A172 (cell line): ENCODE results near the gene SCUBE1. TPM values are rescaled to one million over a fixed set of nuclear protein-coding genes. Genes with fewer than 3 reads are reported as not detected.
A peak's percentile ranks its signal among the peaks of the same experiment; 100 is the strongest.
"Not testable (repeated sequence)": the region's sequence is repeated elsewhere in the genome, so short reads cannot be mapped to it uniquely, and the experiment has no call there.

Source experiments
- DNase-seq: peaks from one replicate; pipeline ENCODE4 v3.0.0-alpha.2; 2015; ENCODE audit warnings: low spot score
- total RNA-seq: library from RNA; depleted of rRNA; stranded (reverse); fragments of >200 nt; shearing (Covaris generic); gene quantifications from 2 replicates; pipeline ENCODE4 v1.2.3, GENCODE V29; 2014

SCUBE1 gene
- total RNA-seq, 1 experiment from 2014 or later, result not detected

DNA sequence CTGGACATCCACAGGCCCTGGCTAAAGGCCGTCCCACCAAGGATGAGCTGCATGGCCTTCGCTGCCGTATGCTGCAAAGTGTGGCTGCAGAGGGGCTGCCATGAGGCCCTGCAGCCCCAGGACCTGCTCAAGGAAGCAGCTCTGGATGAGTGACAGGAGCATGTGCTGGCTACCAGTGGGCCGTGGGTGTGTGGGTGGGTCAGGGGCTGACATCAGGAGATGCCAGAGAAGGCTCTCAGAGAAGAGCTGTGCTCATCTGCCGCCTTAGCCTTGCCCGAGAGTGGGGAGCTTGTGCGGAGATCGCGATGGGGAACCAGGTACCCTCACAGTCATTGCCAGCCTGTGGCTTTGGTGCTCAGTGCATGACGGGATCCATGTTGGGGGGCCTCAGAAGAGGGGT, 41.3 kb downstream of the SCUBE1 start:
- DNase-seq, result no peak

DNA sequence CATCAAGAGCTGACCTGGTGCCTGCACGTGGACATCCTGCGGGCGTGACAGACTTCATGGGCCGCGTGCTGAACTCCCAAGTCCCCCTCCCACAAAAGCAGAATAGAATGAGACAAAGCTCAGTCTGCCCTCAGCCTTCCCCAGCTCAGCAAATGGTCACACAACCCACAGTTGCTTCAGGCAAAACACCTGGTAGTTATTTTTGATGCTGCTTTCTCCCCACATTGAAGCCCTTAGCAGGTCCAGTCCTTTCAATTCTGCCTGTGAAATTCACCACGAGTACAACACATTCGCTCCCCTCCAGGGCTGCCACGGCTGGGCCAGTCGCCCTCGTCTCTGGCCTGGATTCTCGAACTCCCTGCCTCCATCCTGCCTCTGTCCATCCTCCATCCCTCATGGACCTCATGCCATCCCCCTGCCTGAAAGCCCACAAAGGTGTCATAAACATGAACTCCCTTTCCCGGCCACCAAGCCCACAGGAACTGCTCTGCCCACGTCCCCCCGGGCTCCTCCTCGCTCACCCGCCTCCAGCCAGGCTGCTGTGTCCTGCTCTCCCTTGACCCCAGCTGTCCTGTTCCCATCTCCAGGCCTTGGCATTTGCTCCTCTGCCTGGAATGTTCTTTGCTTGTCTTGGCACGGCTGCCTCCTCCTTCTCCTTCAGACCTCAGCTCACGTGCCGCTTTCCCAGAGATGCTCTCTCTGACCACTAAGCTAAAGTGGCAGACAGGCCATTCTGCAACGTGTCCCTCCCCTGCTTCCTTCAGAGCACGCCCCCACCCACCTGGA, 42.1 kb downstream of the SCUBE1 start:
- DNase-seq, result no peak

DNA sequence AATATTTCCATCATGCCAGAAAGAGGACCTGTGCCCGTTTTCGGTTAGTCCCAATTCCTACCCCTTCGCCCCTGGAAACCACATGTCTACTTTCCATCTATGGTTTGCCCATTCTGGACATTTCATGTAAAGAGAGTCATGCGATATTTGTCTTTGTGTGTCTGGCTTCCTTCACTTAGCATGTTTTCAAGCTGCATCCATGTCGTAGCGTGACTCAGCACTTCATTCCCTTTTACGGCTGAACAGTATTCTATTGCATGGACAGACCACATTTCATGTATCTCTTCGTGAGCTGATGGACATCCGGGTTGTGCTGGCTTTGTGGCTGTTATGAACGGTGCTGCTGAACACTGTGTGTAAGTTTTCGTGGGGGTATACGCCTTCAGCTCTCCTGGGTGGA, 43.4 kb downstream of the SCUBE1 start:
- DNase-seq, result no peak

DNA sequence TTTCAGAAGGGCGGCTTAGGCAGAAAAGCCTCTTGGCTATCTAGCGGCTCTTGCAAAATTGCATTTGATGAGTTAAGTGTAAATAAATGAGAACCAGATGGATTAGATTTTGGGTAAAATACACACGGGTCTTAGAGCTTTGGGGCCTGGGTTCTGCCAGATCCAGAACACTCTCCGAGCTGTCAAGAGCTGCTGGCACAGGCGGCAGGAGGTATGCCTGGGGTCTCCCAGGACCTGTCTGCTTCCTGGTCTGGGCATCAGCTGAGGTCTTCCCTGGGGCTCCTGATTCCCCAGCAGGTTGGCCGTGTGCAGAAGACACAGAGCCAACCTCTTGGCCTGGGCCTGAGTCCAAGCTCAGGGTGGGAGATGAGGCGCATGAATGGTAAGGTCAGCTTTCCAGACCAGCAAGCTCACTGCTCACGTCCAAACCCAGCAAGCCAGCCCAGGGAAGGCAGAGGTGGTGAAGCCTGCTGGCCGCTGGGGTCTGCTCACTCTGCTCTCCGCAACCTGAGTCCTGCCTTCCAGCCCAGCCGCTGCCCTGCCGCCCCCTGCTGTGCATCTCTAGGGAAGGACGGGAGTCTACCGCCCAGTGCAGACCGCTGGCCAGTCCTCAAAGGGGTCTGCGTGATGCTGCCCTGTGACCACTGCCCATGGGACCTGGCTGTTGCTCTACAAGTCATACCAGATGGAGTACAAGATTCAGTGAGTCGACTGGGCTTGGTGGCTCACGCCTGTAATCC, 44.9 kb downstream of the SCUBE1 start:
- DNase-seq, result no peak

DNA sequence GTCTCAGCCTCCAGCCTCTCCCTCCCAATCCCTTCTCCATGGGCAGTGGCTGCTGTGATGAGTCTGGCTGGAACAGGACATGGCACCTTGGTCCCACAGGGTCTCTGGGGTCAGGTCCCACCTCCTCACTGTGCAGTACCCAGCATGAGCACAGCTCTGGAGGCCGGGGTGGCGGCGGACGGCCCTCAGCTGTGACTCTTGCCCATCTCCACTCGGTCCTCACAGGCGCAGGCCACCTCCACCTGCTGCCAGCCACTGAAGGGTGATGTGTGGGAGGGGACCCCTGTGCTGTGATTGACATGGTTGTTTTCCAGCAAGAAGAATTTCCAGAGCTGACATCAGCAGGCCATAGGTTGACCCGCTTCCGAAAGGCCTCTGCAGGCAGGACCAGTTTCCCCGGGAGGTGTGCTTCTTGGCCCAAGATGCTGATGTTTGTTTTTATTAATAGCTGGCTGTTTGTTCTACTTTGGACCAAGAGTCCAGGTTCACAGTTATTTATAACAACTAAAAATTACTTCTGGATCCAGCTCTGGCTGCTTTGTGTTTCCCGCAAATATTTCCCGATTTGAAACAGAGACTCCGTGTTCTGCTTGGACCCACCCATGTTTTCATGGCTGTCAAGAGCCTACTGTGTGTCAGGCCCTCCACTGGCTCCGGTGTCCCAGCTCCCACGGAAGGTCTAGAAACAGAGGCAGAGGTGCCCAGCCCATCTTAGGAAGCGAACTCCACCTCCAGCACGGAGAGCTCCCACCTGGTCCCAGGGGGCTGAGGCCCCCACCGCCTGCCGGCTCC, 45.7 kb downstream of the SCUBE1 start:
- DNase-seq, result no peak

DNA sequence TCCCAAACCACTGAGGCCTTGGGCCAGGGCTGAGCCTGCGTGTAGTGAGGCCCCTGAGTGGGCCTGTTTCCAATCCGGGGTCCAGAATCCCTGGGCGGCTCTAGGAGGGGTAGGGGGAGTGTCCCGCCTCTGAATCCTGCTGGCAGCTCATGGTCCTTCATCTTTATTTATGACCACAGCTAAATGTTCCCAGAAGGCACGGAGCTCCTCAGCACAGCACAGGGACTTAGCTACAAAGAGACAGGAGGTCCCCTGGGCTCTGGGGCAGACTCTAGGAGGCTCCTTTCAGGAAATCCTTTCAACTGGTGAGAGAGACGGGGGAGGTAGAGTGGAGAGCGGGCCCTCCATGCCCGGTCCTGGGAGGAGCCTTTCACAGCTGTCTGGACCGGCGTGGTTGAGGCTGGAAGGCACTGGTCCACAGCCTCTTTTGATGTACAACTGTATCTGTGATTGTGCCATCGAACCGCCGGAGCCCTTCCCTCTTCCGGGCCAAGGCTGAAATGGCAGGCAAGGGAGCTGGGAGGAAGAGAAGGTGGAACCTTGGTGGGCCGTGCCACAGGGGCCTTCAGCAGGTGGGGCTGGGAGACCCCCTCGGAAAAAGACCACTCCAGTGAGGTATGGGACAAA, 46.8 kb downstream of the SCUBE1 start:
- DNase-seq, result no peak

DNA sequence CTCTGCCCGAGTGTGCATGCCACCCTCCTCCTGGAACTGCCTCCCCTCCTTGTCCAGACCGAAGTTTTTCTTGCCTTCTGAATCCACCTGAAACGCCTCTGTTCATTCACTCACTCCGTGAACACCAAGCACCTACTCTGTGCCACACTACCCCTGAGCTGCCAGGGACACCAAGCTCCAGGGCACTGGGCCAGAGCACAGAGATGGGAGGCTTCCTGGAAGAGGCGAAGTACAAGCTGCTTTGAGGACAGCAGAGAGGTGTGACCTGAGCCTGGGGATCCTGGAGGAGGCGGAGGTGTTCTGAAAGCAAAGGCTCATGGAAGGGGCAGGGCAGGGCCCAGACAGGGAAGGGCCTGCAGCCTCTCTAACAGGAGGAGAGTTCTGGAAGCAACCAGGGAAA, 47.5 kb downstream of the SCUBE1 start:
- no peak for DNase-seq

DNA sequence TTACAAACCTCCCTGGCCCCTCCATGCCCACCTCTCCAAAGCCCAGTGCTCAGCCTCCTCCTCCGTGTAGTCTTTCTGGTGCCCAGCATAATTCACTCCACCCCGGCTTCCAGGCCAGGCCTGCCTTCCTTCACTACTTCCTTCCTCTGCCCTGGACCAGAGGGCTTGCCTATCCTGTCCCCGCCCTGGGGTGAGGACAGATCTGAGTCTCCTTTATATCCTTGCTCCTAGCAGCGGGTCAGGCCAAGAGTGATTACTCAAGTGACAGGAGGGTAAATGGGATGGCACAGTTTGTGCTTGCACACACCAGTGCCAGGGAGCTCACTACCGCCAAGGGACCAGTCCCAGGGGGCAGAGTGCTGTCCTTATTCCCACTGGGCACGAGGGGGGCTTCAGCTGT, 48.0 kb downstream of the SCUBE1 start:
- DNase-seq, result no peak

DNA sequence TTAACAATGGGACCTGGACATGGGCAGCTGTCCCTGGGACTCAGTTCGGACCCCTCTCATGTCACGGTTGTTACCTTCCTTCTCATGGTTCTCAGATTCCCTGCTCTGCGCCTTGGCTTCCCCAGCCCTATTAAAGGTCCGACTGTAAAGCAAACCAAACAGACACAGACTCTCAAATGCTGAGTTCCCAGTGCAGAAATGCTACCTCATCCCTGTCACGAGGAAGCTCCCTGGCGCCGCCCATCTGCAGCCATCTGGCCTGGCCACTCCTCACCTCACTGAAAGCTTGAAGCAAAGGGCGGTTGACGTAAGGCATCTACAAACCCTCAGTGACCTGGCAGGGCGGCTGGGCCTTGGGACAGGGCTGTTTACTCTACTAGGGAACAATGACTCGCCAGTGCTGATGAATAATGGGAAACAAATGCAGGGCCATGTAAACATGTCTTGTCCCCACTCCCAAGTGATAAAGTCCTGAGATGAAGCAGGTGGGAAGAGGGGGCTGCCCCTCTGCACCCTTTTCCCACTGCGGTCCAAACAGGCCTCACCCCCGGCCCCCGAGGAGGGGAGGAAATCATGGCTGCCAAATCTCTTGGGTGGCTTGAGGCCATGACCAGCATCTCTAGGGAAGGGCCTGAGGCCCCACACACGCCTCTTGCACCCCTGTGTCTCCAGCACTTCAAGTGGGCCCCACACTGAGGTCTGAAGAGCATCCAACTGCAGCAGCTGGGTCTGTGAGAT, 49.3 kb downstream of the SCUBE1 start:
- DNase-seq, result peak; percentile 31

DNA sequence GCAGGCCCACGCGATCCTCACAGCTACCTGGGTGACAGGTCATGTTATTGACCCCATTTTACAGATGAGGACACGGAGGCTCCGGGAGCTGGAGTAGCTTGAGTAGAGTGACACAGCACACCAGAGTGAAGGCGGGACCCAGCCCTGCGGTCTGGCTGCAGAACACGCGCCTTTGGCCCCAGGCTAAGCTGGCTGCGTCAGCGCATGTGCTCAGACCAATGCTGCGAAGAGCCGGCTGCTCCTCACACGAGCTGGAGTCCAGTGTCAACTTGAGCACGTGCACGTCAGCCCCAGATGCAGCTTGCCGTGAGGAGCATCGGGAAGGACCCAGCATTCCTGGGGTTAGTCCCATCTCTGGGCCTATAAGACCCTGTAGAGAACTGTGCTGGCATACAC, 49.9 kb downstream of the SCUBE1 start:
- DNase-seq, result no peak

DNA sequence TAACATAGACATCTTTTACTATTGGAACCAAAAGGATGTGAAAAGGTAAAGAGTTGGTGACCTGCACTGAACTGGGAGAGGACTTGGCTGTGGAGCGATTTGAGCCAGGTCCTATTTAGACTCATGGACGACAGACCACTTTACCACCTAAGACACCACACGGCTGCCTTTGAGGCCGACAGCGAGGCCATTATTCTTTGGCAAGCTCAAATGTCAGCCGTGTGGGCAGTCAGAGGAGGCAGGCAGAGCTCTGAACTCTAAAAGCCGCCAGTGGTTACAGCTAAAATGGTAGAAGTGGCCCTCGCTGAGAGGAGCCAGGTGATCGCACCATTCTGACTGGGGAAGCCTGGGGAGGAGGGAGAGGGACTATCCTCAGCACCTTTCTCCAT, 50.5 kb downstream of the SCUBE1 start:
- DNase-seq, result no peak

DNA sequence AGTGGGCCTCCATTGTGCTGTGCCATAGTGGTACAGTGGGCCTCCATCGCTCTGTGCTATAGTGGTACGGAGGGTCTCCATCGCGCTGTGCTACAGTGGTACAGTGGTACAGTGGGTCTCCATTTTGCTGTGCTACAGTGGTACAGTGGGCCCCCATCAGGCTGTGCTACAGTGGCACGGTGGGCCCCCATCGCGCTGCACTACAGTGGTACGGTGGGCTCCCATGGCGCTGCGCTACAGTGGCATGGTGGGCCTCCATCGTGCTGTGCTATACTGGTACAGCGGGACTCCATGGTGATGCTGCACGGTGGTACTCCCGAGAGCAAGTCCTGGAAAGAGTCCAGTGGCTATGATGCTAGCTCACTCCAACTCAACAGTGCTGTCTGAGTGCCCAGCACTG, 51.8 kb downstream of the SCUBE1 start:
- DNase-seq, result no peak

DNA sequence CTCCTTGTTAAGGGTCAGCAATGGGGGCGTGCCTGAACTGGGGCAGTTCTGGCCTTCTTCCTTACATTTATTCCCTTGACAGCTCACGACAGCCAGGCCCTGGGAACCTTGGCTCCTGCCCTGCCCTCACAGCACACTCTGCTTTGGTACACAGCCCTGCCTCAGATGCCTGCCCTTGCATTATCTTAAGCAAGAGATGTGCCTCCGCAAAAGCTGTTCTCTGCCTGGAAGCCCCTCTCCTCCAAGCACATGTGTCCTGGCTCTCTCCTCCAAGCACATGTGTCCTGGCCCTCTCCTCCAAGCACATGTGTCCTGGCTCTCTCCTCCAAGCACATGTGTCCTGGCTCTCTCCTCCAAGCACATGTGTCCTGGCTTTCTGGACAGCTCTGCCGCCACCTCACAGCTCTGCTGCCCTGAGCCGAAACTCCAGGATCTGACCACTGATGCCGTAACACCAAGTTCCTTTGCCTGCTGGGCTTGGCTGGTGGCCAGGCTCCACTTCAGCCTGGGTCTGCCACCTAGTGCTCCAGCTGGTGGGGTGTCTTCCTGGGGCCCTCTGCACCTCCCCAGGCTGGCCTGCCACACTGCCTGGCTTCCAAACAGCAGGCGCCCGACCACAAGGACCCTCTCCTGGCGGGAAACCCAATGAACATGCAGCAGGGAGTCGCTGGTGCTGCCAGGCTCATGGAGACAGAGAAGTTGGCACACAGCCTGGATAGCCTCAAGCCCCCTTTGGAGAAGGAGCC, 53.0 kb downstream of the SCUBE1 start:
- no peak for DNase-seq

DNA sequence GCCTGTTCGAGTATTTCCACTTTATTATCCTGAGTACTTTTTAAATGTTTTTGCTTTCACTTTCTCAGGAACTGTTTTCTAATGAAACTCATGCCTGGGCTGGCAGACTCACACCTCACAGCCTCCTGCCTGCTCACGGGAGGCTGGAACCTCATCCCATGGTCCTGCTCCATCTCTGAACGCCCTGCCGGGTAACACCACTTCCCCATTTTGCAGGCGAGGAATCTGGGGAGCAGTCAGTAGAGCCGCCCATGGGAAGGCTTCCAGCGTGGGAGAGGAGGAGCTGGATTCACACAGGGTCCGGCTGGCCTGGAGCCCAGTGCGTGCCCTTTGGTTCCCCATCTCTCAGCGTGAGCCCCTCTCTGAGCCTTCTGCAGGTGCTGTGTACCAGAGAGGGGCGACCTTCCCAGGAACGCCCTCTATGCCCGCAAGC, 53.6 kb downstream of the SCUBE1 start:
- no peak for DNase-seq

DNA sequence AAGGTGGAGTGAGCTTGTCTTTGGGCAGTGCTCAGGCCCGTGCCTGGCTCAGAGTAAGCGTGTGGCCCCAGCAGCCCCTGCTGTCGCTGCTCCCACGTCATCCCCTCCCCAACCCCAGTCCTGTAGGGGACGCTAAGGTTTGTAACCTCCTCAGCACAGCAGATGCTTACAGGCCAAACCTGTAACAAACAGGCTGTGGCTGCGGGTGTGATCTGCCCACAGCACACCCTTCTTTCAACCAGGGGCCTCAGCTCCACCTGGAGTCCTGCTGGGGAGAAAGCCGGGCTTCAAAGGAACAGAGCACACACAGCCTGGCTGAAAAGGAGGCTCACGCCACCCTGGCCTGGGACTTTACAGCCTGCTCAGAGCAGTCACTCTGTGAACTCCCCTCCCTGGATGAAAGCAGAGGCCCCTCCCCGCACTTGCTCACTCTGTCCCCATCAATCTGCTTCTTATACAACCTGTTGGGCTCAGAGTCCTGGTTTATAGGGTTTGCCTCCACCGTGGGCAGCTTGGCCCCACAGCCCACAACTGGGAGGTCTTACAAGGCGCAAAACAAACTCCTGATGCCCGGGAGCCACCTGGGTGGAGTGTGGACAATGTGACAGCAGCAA, 54.3 kb downstream of the SCUBE1 start:
- DNase-seq, result no peak

DNA sequence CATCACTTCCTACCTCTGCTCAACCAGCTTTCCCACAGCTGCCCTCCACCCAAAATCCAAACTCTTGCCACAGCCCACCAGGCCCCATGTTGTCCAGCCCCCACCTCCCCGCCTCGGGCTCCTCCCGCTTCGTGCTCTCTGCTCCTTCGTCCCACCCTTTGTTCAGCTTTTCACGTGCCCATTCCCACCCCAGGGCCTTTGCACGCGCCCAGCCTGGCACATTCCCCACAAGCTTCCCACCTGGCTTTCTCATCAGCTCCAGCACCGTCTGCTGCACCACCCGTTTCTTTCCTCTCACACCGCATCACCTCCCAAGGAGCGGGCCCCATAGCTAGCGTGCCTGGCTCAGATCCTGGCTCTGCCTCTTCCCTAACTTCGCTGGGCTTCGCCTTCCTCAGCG, 54.8 kb downstream of the SCUBE1 start:
- no peak for DNase-seq

DNA sequence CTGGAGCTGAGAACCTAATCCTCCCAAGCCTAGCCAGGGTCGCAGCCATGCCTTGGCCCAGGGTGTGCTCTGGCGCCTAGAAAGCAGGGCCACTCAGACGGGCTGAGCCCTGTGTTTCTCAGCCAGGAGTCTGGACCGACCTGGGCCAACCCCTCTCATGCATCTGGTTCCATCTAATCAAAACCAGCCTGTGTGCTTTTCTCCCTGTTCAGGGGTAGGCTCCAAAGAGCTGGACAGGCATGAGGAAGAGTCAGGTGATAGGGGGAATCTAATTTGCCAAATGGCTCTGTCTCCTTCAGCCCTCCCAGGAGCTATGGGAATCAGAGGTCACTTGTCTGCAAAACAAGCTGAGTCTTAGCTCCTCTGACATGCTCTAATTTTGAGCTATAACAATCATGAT, 55.7 kb downstream of the SCUBE1 start:
- DNase-seq, result no peak

DNA sequence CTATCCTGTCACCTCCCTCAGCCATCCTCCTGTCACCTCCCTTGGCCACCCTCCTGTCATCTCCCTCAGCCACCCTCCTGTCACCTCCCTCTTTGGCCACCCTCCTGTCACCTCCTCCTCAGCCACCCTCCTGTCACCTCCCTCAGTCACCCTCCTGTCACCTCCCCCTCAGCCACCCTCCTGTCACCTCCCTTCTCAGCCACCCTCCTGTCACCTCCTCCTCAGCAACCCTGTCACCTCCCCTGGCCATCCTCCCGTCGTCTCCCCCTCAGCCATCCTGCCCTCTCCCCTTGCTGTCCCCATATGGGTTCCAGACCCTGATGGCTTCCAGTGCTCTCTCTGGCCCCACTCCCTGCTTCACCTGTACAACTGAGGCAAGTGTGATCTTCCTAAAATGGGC, 61.8 kb downstream of the SCUBE1 start:
- no peak for DNase-seq

DNA sequence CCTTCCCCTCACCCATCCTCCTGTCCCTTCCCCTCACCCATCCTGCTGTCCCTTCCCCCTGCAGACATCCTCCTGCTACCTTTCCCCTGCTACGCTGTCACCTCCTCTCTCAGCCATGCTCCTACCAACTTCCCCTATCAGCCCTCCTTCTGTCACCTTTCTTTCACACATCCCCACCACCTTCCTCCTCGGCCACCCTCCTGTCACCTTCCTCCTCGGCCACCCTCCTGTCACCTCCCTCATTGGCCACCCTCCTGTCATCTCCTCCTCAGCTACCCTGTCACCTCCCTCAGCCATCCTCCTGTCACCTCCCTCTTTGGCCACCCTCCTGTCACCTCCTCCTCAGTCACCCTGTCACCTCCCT, 62.7 kb downstream of the SCUBE1 start:
- not testable (repeated sequence) for DNase-seq

DNA sequence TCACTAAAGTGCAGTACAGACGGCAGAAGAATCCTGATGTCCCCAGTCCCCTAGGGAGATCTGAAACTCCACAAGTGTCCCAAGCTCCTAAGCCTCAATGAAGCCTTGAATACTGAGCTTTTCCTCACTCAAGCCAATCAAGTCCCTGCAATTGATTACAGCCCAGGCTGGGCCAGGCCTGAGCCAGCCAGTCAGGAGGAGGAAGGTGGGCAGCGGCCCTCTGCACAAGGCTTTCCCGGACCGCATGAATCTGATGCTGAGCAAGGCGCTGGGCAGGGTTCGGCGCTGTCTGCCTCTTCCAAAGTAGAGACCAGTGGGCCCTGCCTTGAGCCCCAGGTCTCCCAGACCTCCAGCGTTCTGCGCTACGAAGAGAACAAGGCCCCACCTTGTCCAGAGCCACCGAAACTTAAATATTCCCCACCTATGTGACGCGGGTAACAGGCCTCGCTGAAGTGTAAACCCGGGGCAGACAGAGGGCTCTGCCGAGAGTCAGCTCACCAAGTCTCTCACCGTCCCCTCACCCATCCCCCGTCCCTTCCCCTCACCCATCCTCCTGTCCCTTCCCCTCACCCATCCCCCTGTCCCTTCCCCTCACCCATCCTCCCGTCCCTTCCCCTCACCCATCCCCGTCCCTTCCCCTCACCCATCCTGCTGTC, 63.2 kb downstream of the SCUBE1 start:
- DNase-seq, result no peak
